Kidney glomerular epithelial cell (primary cell): Measurements from ENCODE around the gene NT5DC1.

Experiments
- DNase-seq: peaks from one replicate; lab custom pipeline; 2025; lab: John Stamatoyannopoulos, UW

The NT5DC1 gene

DNA sequence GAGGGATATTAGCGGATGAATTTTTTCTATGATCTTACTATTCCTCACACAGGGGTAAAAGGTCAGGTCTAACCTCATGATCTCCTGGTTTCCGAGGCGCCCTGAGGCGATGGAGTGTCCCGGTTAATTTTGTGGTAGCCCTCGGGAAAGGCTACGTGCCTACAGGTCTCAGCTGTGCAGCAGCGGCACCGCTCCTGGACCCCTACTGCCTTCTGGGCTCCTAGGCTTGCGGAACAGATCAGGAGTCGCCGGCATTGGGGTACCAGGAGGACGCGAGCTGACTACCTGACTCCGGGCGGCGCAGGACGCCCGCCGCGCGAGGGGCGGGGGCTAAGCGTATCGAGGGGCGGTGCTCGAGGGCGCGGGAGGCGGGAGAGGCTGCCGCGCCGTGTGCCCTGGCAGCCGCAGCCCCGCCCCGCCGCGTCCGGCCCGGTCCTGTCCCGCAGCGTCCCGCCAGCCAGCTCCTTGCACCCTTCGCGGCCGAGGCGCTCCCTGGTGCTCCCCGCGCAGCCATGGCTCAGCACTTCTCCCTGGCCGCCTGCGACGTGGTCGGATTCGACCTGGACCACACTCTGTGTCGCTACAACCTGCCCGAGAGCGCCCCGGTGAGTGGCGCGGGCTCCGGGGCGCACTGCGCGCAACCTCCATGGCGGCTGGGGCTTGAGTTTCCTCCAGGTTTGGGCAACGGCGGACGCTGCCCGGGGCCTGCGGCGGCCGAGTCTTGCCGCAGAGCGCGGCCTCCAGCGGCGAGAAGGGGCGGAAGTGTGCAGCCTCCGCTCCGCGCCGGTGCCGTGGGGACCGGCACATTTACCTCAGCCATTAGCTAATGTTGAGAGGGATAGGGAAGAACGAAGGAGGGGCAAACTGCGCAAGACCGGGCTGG is at the start of gene NT5DC1:
Gene NT5DC1 (plus strand): TSS at position 435 of the 883 bp plus-strand sequence. CDS start 78 bp downstream, at position 513.
- DNase-seq: peak; percentile 64

GRCh38 chr6:116051244-116051643 is 49.4 kb upstream of the NT5DC1 start:
- DNase-seq: no peak

DNA sequence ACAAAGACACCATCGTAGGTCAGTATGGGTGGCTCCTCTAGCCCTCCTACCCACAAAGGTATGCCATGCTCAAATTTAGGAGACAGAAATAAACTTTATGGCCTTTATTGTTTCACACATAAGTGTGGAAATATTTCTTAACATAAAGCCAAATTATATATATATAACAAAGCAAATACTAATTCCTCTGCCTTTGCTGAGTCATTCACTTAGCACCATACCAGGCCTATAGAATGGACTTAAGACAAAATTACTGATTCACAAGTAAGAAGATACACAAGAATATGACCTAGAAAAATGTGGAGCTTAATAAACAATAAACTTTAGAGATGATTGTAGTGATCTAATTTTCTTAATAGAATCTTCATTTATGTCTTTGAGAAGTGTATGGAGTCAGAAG is 45.1 kb upstream of the NT5DC1 start:
- DNase-seq: no peak

GRCh38 chr6:116057766-116058165 is 42.9 kb upstream of the NT5DC1 start:
- no peak for DNase-seq

GRCh38 chr6:116059713-116060571 is 40.7 kb upstream of the NT5DC1 start:
- DNase-seq: peak; percentile 86

GRCh38 chr6:116060572-116061283 is 39.9 kb upstream of the NT5DC1 start, which contains the start of gene FRK:
FRK (minus strand) TSS chr6:116060891; CDS start chr6:116060311, 580 bp downstream.
- peak; percentile 94 for DNase-seq

GRCh38 chr6:116062496-116062895 is 38.2 kb upstream of the NT5DC1 start:
- no peak for DNase-seq

- no peak for DNase-seq
Observed at GRCh38 chr6:116064666-116065065, 36.0 kb upstream of the NT5DC1 start.

GRCh38 chr6:116066789-116067188 is 33.9 kb upstream of the NT5DC1 start:
- DNase-seq: no peak

DNA sequence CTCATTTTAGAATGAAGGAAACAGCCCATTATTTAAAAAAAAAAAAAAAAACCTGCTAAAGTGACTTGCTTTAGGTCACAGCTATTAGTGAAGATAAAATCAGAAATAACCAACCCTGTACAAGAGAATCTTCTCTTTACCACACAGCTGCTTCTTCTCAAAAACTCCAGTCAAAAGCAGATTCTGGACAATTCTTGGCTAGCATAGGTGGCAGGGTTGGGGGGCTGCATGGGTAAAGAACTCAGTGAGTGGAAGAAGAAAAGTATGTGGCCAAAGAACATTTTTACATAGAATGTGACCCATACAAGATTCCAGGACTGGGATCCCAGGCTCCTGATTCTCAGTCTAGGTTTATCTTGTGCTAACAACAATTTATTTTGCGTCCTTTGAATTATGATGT is 30.6 kb upstream of the NT5DC1 start:
- DNase-seq: no peak

GRCh38 chr6:116070616-116071389 is 29.9 kb upstream of the NT5DC1 start:
- no peak for DNase-seq

- no peak for DNase-seq
Observed at GRCh38 chr6:116072368-116072767, 28.3 kb upstream of the NT5DC1 start.

DNA sequence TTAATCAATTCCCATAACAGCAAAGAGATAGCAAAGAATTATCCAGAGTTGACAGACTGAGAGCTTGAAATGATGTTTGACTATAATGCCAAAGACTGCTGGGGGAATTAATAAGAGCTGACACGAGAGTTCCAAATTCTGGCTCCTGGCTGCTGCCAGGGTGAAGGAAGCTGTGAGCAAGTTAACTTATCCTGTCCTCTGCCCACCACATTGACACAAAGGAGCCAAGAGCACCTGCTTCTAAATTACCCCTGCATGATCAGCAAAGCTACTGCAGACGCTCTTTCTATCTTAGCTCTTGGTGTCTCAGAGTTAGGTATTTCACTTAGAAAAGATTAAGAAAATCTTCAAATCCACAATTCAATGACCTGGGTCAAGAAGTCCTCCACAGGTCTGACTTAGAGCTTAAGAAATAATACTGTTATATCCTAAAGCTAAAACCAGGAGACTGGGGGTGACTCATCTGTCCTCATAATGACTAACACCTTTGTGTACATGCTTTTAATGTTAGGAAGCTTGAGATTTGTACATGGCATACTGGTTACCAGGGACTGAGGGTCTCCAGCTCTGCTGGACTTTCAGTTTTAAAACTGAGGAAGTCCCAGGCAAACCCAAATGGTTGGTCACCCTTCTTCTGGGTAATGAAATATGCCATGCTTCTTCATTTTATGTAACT is 26.8 kb upstream of the NT5DC1 start:
- peak; percentile 21 for DNase-seq

GRCh38 chr6:116074732-116075390 is 25.8 kb upstream of the NT5DC1 start:
- DNase-seq: no peak

DNA sequence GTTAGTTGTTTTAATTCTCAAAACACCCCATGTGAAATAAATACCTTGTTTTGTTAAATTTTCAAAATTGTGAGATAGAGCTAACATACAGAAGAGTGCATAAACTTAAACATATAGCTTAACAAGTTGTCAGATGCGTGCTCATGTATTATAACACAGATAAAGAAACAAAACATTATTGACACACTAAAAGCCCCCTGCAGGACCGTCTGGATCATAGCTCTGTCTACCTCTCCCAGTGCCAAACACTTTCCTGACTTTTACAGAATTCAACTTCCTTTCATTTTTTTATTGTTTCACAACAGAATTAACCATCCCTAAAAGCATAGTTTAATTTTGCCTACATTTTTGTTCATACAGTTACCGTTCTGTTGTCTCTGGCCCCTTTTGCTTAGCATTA is 22.1 kb upstream of the NT5DC1 start:
- DNase-seq: no peak

GRCh38 chr6:116078945-116079344 is 21.7 kb upstream of the NT5DC1 start:
- no peak for DNase-seq

DNA sequence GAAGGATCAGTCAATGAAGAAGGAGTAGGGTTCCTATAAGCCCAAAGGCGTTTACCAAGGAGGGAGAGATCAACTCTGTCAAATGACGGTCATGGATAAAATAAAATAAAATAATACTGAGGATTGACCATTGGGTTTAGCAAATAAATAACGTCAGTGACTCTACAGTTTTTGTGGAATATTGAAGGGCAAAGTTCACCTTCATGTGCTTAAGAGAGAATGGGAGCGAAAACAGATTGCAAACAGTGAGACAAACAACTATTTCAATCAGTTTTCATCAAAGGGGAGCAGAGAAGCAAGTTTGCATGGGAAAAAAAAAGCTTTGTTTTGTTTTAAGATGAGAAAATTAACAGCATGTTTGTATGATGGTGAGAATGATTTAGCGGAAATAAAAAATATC is 17.6 kb upstream of the NT5DC1 start:
- no peak for DNase-seq

DNA sequence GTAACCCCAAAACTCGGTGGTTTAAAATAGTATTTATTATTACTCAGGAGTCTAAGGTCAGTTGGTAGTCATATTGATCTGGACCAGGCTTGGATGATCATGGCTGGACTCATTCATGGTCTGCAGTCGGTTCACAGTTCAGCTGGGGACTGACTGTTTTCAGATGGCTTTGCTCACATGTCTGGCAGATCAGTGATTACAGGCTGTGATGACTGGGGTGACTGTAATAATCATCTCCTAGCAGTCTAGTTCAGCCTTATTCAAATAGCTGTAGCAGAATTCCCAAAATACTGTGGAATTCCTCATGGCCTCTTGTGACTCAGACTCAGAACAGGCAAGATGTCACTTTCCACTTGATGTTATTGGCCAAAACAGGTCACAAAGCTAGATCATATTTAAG is 16.4 kb upstream of the NT5DC1 start:
- no peak for DNase-seq

- peak; percentile 10 for DNase-seq
Observed at GRCh38 chr6:116087437-116088027, 13.1 kb upstream of the NT5DC1 start.

- DNase-seq: no peak
Observed at GRCh38 chr6:116088946-116089345, 11.7 kb upstream of the NT5DC1 start.
